WERI-Rb-1 (cell line): ENCODE results near the gene CST5.
"Not testable (repeated sequence)": the region's sequence is repeated elsewhere in the genome, so short reads cannot be mapped to it uniquely, and the experiment has no call there.

ENCODE experiments used
- DNase-seq: peaks from one replicate; pipeline ENCODE4 v3.0.0-alpha.2; 2020
- H3K27ac ChIP-seq: fragments of 250-450 bp; sonication (Bioruptor Pico); 2 replicates; pipeline ENCODE4 v1.5.1; 2020; ENCODE audit warnings: mild to moderate bottlenecking, moderate library complexity
- H3K27me3 ChIP-seq: fragments of 250-450 bp; sonication (Bioruptor Pico); 2 replicates; pipeline ENCODE4 v1.5.1; 2021; ENCODE audit warnings: mild to moderate bottlenecking, low read depth, moderate library complexity; ENCODE audit not compliant: insufficient read depth, severe bottlenecking
- H3K36me3 ChIP-seq: fragments of 250-450 bp; sonication (Bioruptor Pico); 2 replicates; pipeline ENCODE4 v1.5.1; 2020; ENCODE audit warnings: mild to moderate bottlenecking, moderate library complexity
- H3K4me3 ChIP-seq: 2 replicates; pipeline ENCODE4 v1.5.1; 2011; ENCODE audit warnings: low read depth, mild to moderate bottlenecking, control low read depth, low read length
- H3K9me3 ChIP-seq: fragments of 250-450 bp; sonication (Bioruptor Pico); 2 replicates; pipeline ENCODE4 v1.5.1; 2021; ENCODE audit warnings: mild to moderate bottlenecking, moderate library complexity; ENCODE audit not compliant: severe bottlenecking
- TF ChIP-seq, protein P1 (sequence below): IDR thresholded peaks from 2 replicates; pipeline ENCODE4 v1.5.1; 2011; ENCODE audit warnings: low read depth, mild to moderate bottlenecking, control low read depth, inconsistent platforms, low read length

CST5 gene

DNA sequence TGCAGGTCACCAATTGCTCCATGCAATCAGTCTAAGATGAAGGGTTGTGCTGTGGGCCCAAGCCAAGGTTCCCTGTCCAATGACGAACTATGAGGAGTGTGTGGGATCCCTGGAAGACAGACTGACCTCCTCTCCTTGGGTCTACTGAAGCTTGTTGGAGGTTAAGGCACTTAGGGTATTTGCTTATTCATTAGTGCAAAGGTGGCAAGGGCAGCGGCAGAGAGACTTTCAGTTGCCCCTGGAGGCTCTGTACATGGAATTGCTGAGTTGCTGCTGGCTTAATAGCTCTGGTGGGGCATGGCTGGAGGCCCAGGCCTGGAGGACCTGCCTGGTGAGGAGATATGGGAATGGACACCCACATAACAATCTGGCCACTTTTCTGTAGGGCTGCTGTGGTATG, 29.8 kb upstream of the CST5 start:
- TF ChIP-seq, protein P1, sequence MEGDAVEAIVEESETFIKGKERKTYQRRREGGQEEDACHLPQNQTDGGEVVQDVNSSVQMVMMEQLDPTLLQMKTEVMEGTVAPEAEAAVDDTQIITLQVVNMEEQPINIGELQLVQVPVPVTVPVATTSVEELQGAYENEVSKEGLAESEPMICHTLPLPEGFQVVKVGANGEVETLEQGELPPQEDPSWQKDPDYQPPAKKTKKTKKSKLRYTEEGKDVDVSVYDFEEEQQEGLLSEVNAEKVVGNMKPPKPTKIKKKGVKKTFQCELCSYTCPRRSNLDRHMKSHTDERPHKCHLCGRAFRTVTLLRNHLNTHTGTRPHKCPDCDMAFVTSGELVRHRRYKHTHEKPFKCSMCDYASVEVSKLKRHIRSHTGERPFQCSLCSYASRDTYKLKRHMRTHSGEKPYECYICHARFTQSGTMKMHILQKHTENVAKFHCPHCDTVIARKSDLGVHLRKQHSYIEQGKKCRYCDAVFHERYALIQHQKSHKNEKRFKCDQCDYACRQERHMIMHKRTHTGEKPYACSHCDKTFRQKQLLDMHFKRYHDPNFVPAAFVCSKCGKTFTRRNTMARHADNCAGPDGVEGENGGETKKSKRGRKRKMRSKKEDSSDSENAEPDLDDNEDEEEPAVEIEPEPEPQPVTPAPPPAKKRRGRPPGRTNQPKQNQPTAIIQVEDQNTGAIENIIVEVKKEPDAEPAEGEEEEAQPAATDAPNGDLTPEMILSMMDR: no peak
- DNase-seq: no peak
- peaks cover 3% of the 10 kb centered on the region for H3K9me3 ChIP-seq

DNA sequence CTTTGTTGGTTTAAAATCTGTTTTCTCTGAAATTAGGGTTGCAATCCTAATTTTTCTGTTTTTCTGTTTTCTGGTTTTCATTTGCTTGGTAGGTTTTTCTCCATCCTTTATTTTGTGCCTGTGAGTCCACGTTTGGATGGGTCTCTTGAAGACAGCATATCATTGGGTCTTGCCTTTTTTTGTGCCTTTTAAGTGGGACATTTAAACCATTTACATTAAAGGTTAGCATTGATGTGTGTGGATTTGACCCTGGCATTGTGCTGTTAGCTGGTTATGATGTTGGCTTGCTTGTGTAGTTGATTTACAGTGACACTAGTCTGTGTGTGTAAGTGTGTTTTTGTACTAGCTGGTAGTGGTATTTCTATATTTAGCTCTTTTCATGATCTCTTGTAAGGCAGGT, 28.0 kb upstream of the CST5 start:
- Histone ChIP-seq H3K9me3 (peaks cover 3% of the 10 kb centered on the region), H3K27me3 (no peaks in the 10 kb centered on the region), H3K27ac (no peak overlapping the region), H3K4me3 (no peak overlapping the region), H3K36me3 (no peaks in the 10 kb centered on the region)
- TF ChIP-seq, protein P1: no peak
- DNase-seq: no peak

More for the DNA sequence above, 29.8 kb upstream of the CST5 start:
- Histone ChIP-seq H3K27ac (no peak overlapping the region), H3K27me3 (no peaks in the 10 kb centered on the region), H3K4me3 (no peak overlapping the region), H3K36me3 (no peaks in the 10 kb centered on the region)

DNA sequence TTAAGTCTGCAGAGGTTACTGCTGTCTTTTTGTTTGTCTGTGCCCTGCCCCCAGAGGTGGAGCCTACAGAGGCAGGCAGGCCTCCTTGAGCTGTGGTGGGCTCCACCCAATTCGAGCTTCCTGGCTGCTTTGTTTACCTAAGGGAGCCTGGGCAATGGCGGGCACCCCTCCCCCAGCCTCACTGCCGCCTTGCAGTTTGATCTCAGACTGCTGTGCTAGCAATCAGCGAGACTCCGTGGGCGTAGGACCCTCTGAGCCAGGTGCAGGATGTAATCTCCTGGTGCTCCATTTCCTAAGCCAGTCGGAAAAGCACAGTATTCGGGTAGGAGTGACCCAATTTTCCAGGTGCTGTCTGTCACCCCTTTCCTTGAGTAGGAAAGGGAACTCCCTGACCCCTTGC, 22.8 kb upstream of the CST5 start:
- H3K27me3 ChIP-seq, DNase-seq, H3K36me3 ChIP-seq, H3K27ac ChIP-seq, H3K4me3 ChIP-seq, H3K9me3 ChIP-seq: not testable (repeated sequence)

DNA sequence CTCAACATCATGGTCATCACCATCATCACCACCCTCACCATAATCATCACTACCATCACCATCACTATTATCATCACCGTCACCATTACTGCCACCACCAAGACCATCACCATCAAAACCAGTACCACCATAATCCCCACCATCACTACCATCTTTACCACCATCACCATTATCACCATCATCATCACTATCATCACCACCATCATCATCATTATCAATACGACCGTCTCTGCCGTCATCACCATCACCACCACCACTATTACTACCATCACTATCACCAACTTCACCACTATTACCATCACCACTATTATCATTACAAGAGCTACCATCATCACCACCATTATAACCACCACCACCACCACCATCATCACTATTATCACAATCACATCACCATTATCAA, 11.3 kb upstream of the CST5 start:
- H3K9me3 ChIP-seq, H3K4me3 ChIP-seq, DNase-seq, H3K27ac ChIP-seq, H3K36me3 ChIP-seq, H3K27me3 ChIP-seq: not testable (repeated sequence)

DNA sequence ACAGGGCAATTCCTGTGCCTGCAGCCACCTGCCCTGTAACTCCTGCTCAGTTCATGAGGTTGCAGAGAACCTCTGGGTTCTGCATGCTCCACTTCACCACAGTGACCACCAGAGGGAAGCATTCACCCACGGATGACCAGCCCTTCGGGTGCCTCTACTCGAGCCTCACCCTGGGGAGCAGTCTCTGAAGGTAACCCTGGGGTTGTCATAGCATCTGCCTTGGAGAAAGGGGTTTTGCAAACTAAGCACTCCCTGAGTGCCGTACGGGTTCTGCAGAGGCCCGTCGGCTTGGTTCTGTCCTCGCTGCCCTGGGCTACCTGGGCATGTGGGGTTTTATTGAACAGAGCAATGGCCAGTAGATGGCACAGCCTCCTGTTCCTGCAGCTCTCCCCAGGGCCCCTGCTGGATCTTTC, 10.2 kb upstream of the CST5 start:
- no peaks in the 10 kb centered on the region for H3K36me3 ChIP-seq
- no peaks in the 10 kb centered on the region for H3K9me3 ChIP-seq
- no peak overlapping the region for H3K4me3 ChIP-seq
- H3K27ac ChIP-seq: no peak overlapping the region
- H3K27me3 ChIP-seq: no peaks in the 10 kb centered on the region
- TF ChIP-seq, protein P1: peak; percentile 74
- DNase-seq: peak; percentile 81

DNA sequence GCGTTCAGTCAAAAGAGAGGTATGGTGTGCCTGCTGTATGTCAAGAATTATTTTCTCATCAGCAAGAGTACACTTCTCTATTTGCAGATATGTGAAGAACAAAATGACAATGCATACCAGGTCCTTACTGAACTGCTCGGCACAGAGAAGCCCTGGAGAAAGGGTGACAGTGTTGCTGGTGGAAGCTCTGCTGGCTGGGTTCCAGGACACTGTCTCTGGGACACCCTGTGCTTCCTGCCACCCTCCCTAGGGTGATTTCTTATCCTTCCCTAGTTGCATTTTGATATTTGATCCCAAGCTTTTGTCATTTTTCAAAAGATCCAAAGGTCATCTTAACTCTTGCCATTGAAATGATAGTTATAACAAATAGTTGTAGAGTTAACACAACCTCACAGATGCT, 8.3 kb upstream of the CST5 start:
- no peak overlapping the region for H3K4me3 ChIP-seq
- H3K27me3 ChIP-seq: no peaks in the 10 kb centered on the region
- H3K36me3 ChIP-seq: no peaks in the 10 kb centered on the region
- no peak for DNase-seq
- TF ChIP-seq, protein P1: no peak
- H3K9me3 ChIP-seq: no peaks in the 10 kb centered on the region
- H3K27ac ChIP-seq: no peak overlapping the region

DNA sequence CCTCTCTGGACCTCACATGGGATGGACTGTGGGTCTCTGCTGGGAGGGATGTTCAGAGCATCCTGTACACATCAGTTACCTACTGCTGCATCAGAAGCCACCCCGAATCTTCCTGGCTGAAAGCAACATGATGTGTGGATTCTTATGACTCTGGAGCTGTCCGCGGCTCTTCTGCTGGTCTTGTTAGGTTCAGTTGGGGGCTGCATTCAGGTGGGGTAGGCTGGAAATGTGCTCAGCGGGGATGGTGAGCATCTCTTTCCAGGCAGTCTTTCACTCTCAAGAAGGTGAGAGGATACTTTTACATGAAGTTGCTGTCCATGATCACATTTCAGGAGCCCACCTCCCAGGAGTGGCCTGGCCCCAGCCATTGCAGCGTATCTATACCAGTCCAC, 5.2 kb upstream of the CST5 start:
- Histone ChIP-seq H3K27me3 (no peaks in the 10 kb centered on the region), H3K4me3 (no peak overlapping the region), H3K9me3 (no peaks in the 10 kb centered on the region)

More for the DNA sequence above, 5.2 kb upstream of the CST5 start:
- DNase-seq: no peak
- Histone ChIP-seq H3K27ac (no peak overlapping the region), H3K36me3 (no peaks in the 10 kb centered on the region)
- TF ChIP-seq, protein P1: no peak
